ENCODE results near the gene ZNRF1. TPM values are rescaled to one million over a fixed set of nuclear protein-coding genes. Genes with fewer than 3 reads are reported as not detected.

The ZNRF1 gene
- polyA plus RNA-seq, 2 of the 4 experiments (the other 2 are of a cell fraction) = 18.6 to 22.6 TPM

GRCh38 chr16:74973304-74973703 lies 25.5 kb upstream of the ZNRF1 start:
- CTCF ChIA-PET = interaction anchor here (1.6 kb wide), 1 partner anchor 138 kb away, joined by 4 read pairs; no protein-coding TSS in a partner anchor
- no peak overlapping the region for H3K27ac ChIP-seq
- no peak for TF ChIP-seq RFX5 (IDR thresholded peaks at IDR 0.05)
- 96% methylated on average over 10 of the region's 10 CpGs for WGBS (ENCODE audit: missing lambda C conversion rate)
- no peak overlapping the region for H3K4me2 ChIP-seq
- POLR2A ChIA-PET = no interaction called here
- no peak for DNase-seq (ENCODE audit: low read depth in 1 of 2, low spot score in 1 of 2)
- H3K9me3 ChIP-seq = no peaks in the 10 kb centered on the region
- H3K4me1 ChIP-seq = no peaks in the 10 kb centered on the region
- no peak overlapping the region for H3K4me3 ChIP-seq
- no peak for FAIRE-seq
- ATAC-seq = no peak

- ATAC-seq = no peak
- no peak overlapping the region for H3K4me3 ChIP-seq
- FAIRE-seq = no peak
- DNase-seq (ENCODE audit: low read depth in 1 of 2, low spot score in 1 of 2) = no peak
- no peak overlapping the region for H3K27ac ChIP-seq
- TF ChIP-seq HOXB13 (CRISPR knock-in tag; IDR thresholded peaks at IDR 0.05; ENCODE audit: low read depth) (no peak), CBX8 (IDR thresholded peaks at IDR 0.05) (no peak), TFCP2L1 (CRISPR knock-in tag; IDR thresholded peaks at IDR 0.05) (no peak), PBX3 (IDR thresholded peaks at IDR 0.05) (no peak), NR3C1 (IDR thresholded peaks at IDR 0.05) (no peak), FOXS1 (CRISPR knock-in tag; IDR thresholded peaks at IDR 0.05) (no peak), CHD2 (IDR thresholded peaks at IDR 0.05; ENCODE audit: low read length, partially characterized antibody) (no peak), ESRRA (IDR thresholded peaks at IDR 0.05; ENCODE audit: borderline replicate concordance, low read length) (no peak), GATA3 (IDR thresholded peaks at IDR 0.05; ENCODE audit: borderline replicate concordance) (no peak), HOXB5 (CRISPR knock-in tag; IDR thresholded peaks at IDR 0.05) (no peak), E2F6 (IDR thresholded peaks at IDR 0.05; ENCODE audit: borderline replicate concordance, low read depth) (no peak), FOSB (CRISPR knock-in tag; IDR thresholded peaks at IDR 0.05) (no peak), ATOH8 (CRISPR knock-in tag; IDR thresholded peaks at IDR 0.05; ENCODE audit: low read depth) (no peak), RCOR1 (IDR thresholded peaks at IDR 0.05; ENCODE audit: low read depth, low read length) (no peak), MYC (IDR thresholded peaks at IDR 0.05; ENCODE audit: borderline replicate concordance, low read length) (no peak), USF2 (IDR thresholded peaks at IDR 0.05) (no peak)
- WGBS (ENCODE audit: missing lambda C conversion rate) = 82% methylated on average over 5 of the region's 5 CpGs
- H3K4me1 ChIP-seq = no peaks in the 10 kb centered on the region
- ChIA-PET CTCF (interaction anchor here (0.7 to 1.3 kb wide), 3 partner anchors 12 to 227 kb away, joined by 3 to 5 read pairs (median 4); partner anchors contain the start of gene ZNRF1), POLR2A (no interaction called here)
- H3K9me3 ChIP-seq = no peaks in the 10 kb centered on the region
- H3K4me2 ChIP-seq = no peak overlapping the region
Observed at GRCh38 chr16:74975591-74975990, 23.2 kb upstream of the ZNRF1 start.

GRCh38 chr16:74982256-74982655 lies 16.6 kb upstream of the ZNRF1 start:
- WGBS (ENCODE audit: missing lambda C conversion rate) = 72% methylated on average over 1 of the region's 1 CpG
- Histone ChIP-seq H3K4me2 (no peak overlapping the region), H3K4me3 (no peak overlapping the region), H3K9me3 (no peaks in the 10 kb centered on the region), H3K4me1 (0 out of 3 replicates have a peak, but pooled peaks cover 2% of the 10 kb centered on the region), H3K27ac (no peak overlapping the region)
- CTCF ChIA-PET = interaction anchor here (1.5 to 2.4 kb wide), 2 partner anchors 16 to 120 kb away, joined by 3 to 11 read pairs; partner anchors contain the start of gene ZNRF1
- FAIRE-seq (no peak), ATAC-seq (no peak), DNase-seq (ENCODE audit: low read depth in 1 of 2, low spot score in 1 of 2) (no peak)
- POLR2A ChIA-PET = no interaction called here
- TF ChIP-seq HES2 (IDR thresholded peaks at IDR 0.05) (no peak), CBX2 (IDR thresholded peaks at IDR 0.05; ENCODE audit: borderline replicate concordance, low read depth) (no peak), HDAC2 (IDR thresholded peaks at IDR 0.05) (no peak), RAD21 (conservative IDR thresholded peaks at IDR 0.05 in 1 of 2, IDR thresholded peaks at IDR 0.05 in 1 of 2) (no peak), ZC3H11A (IDR thresholded peaks at IDR 0.05) (no peak), ZSCAN20 (CRISPR knock-in tag; IDR thresholded peaks at IDR 0.05) (no peak), RARB (CRISPR knock-in tag; IDR thresholded peaks at IDR 0.05) (no peak), ELK1 (IDR thresholded peaks at IDR 0.05; ENCODE audit: low read depth, low read length) (no peak), PBX3 (IDR thresholded peaks at IDR 0.05) (no peak), ZNF302 (CRISPR knock-in tag; IDR thresholded peaks at IDR 0.05) (no peak), MAFK (IDR thresholded peaks at IDR 0.05; ENCODE audit: partially characterized antibody) (no peak), MYC (IDR thresholded peaks at IDR 0.05; ENCODE audit: borderline replicate concordance, low read length) (no peak), HEYL (CRISPR knock-in tag; IDR thresholded peaks at IDR 0.05) (no peak)

Measured in A549 (cell line).